GM23338 (cell line): ENCODE results near the gene ABCF2. TPM values are rescaled to one million over a fixed set of nuclear protein-coding genes. Genes with fewer than 3 reads are reported as not detected.

ENCODE experiments used
- ATAC-seq: fragments of 200-7000 bp; cut with Tn5 transposase; 3 replicates; pipeline ENCODE4 v1.9.1; 2020
- DNase-seq: peaks from one replicate; pipeline ENCODE4 v3.0.0-alpha.2; 2015; ENCODE audit warnings: low spot score
- H2AFZ ChIP-seq: fragments of 200-600 bp; sonication (generic); 2 replicates; pipeline ENCODE4 v1.8.0; 2016; ENCODE audit warnings: antibody characterized with exemption, mild to moderate bottlenecking, moderate library complexity
- H3F3A ChIP-seq: fragments of 200-600 bp; sonication (generic); replicated peaks from 2 replicates; pipeline ENCODE4 v1.8.0; 2017; ENCODE audit warnings: antibody characterized with exemption, mixed run types, low read depth
- H3K27ac ChIP-seq: fragments of 200-600 bp; sonication (generic); 2 replicates; pipeline ENCODE4 v1.6.1; 2016; ENCODE audit warnings: low read depth
- H3K27me3 ChIP-seq: fragments of 200-600 bp; sonication (generic); 2 replicates; pipeline ENCODE4 v1.8.0; 2016; ENCODE audit warnings: mild to moderate bottlenecking, mixed run types, moderate library complexity; ENCODE audit not compliant: insufficient read depth
- H3K36me3 ChIP-seq: fragments of 200-600 bp; sonication (generic); 2 replicates; pipeline ENCODE4 v1.8.0; 2016; ENCODE audit warnings: mild to moderate bottlenecking; ENCODE audit not compliant: insufficient read depth
- H3K4me1 ChIP-seq: fragments of 200-600 bp; sonication (generic); 2 replicates; pipeline ENCODE4 v1.8.0; 2016; ENCODE audit warnings: mild to moderate bottlenecking, moderate library complexity; ENCODE audit not compliant: insufficient read depth
- H3K4me2 ChIP-seq: fragments of 200-600 bp; sonication (generic); 2 replicates; pipeline ENCODE4 v1.7.1; 2017; ENCODE audit warnings: mixed run types
- H3K4me3 ChIP-seq: fragments of 200-600 bp; sonication (generic); 2 replicates; pipeline ENCODE4 v1.6.1; 2016; ENCODE audit warnings: mixed run types
- H3K79me2 ChIP-seq: fragments of 200-600 bp; sonication (generic); replicated peaks from 2 replicates; pipeline ENCODE4 v1.8.0; 2017; ENCODE audit warnings: mild to moderate bottlenecking; ENCODE audit not compliant: insufficient read depth
- H3K9me2 ChIP-seq: fragments of 200-600 bp; sonication (generic); 2 replicates; pipeline ENCODE4 v1.8.0; 2017; ENCODE audit not compliant: insufficient read depth
- H4K20me1 ChIP-seq: fragments of 200-600 bp; sonication (generic); replicated peaks from 2 replicates; pipeline ENCODE4 v1.8.0; 2017; ENCODE audit warnings: mild to moderate bottlenecking; ENCODE audit not compliant: insufficient read depth
- H3K27ac Mint-ChIP-seq: 2 replicates; pipeline ENCODE4 v1.8.0; 2020; ENCODE audit warnings: inconsistent platforms, mild to moderate bottlenecking, moderate library complexity, mixed read lengths
- H3K27me3 Mint-ChIP-seq: 3 replicates; pipeline ENCODE4 v1.8.0; 2022; ENCODE audit warnings: low read depth, mild to moderate bottlenecking, moderate library complexity, mixed read lengths, inconsistent platforms; ENCODE audit not compliant: insufficient read depth, poor library complexity
- H3K36me3 Mint-ChIP-seq: 3 replicates; pipeline ENCODE4 v1.8.0; 2021; ENCODE audit warnings: low read depth, mild to moderate bottlenecking, inconsistent platforms, moderate library complexity, mixed read lengths
- H3K4me1 Mint-ChIP-seq: 3 replicates; pipeline ENCODE4 v1.8.0; 2020; ENCODE audit warnings: mild to moderate bottlenecking, inconsistent platforms, mixed read lengths
- H3K4me3 Mint-ChIP-seq: 3 replicates; pipeline ENCODE4 v1.8.0; 2021; ENCODE audit warnings: moderate library complexity, mild to moderate bottlenecking, inconsistent platforms, mixed read lengths
- H3K9me3 Mint-ChIP-seq: 3 replicates; pipeline ENCODE4 v1.8.0; 2020; ENCODE audit warnings: moderate library complexity, mild to moderate bottlenecking, inconsistent platforms, mixed read lengths
- CTCF ChIP-seq, 2 experiments: fragments of 200-600 bp in 1 of 2; sonication (generic) in 1 of 2; conservative IDR thresholded peaks; 2 replicates each; pipeline versions ENCODE4 v1.5.1 to v1.6.1; 2016 to 2017; ENCODE audit warnings: antibody characterized with exemption in 2 of 2, low read depth in 2 of 2, mild to moderate bottlenecking in 2 of 2, moderate library complexity in 1 of 2
- EZH2 ChIP-seq: fragments of 200-600 bp; sonication (generic); IDR thresholded peaks from one replicate; pipeline ENCODE4 v1.8.0; 2017; ENCODE audit warnings: antibody characterized with exemption, mild to moderate bottlenecking, low read depth; ENCODE audit not compliant: unreplicated experiment
- EZH2phosphoT487 ChIP-seq: fragments of 200-600 bp; sonication (generic); IDR thresholded peaks from one replicate; pipeline ENCODE4 v1.8.1; 2018; ENCODE audit warnings: antibody characterized with exemption; ENCODE audit not compliant: unreplicated experiment
- JUNB ChIP-seq: IDR thresholded peaks from one replicate; pipeline ENCODE4 v1.6.1; 2016; ENCODE audit warnings: antibody characterized with exemption; ENCODE audit not compliant: unreplicated experiment
- POLR2AphosphoS5 ChIP-seq: IDR thresholded peaks from 2 replicates; pipeline ENCODE4 v1.6.1; 2016; ENCODE audit warnings: antibody characterized with exemption, low read depth
- REST ChIP-seq: IDR thresholded peaks from one replicate; pipeline ENCODE4 v1.6.1; 2018; ENCODE audit warnings: antibody characterized with exemption; ENCODE audit not compliant: unreplicated experiment
- STAT1 ChIP-seq: IDR thresholded peaks from one replicate; pipeline ENCODE4 v1.6.1; 2016; ENCODE audit warnings: antibody characterized with exemption; ENCODE audit not compliant: unreplicated experiment
- ZNF114 ChIP-seq: fragments of 250-450 bp; sonication (Bioruptor Pico); IDR thresholded peaks from 2 replicates; pipeline ENCODE4 v1.5.0; 2020; ENCODE audit warnings: mild to moderate bottlenecking, moderate library complexity
- ZNF331 ChIP-seq: fragments of 250-450 bp; sonication (Bioruptor Pico); IDR thresholded peaks from 2 replicates; pipeline ENCODE4 v1.5.0; 2020; ENCODE audit warnings: low read depth, mild to moderate bottlenecking, moderate library complexity
- polyA plus RNA-seq: library from polyadenylated mRNA; unstranded; fragments of >200 nt; fragmentation: Nextera tagmentation; extraction: Ambion mirVana; gene quantifications from 2 replicates; pipeline ENCODE4 v1.2.1, GENCODE V29; 2016
- total RNA-seq: library from RNA; depleted of rRNA; stranded (reverse); fragments of >200 nt; shearing (Covaris generic); gene quantifications from 2 replicates; pipeline ENCODE4 v1.2.3, GENCODE V29; 2014

Gene ABCF2
- total and polyA plus RNA-seq, 2 experiments from 2014 or later, result 18.7 to 58.7 TPM

GRCh38 chr7:151238924-151239836, 12.2 kb upstream of the ABCF2 start (continued):
- TF ChIP-seq ZNF331 (CRISPR knock-in tag) (no peak), STAT1 (no peak), EZH2phosphoT487 (no peak), REST (no peak), EZH2 (no peak)

- Mint-ChIP-seq H3K27ac (no peak overlapping the region), H3K9me3 (no peaks in the 10 kb centered on the region), H3K4me1 (peaks cover 26% of the 10 kb centered on the region), H3K36me3 (peaks cover 17% of the 10 kb centered on the region), H3K27me3 (peaks cover 10% of the 10 kb centered on the region), H3K4me3 (no peak overlapping the region)
- no peak for DNase-seq
- peaks cover 17% of the 10 kb centered on the region; the same call in 1 of the 2 replicates for H4K20me1 ChIP-seq
- no peaks in the 10 kb centered on the region for H3K9me2 ChIP-seq
- no peak for ATAC-seq
- no peak overlapping the region for H3K4me2 ChIP-seq
- H3K79me2 ChIP-seq, result peaks cover 14% of the 10 kb centered on the region
- no peak overlapping the region for H2AFZ ChIP-seq
- no peaks in the 10 kb centered on the region for H3F3A ChIP-seq
- no peak overlapping the region for H3K27ac ChIP-seq
- peaks cover 9% of the 10 kb centered on the region; the same call in 1 of the 2 replicates for H3K4me1 ChIP-seq
- no peaks in the 10 kb centered on the region for H3K27me3 ChIP-seq
- no peak overlapping the region for H3K4me3 ChIP-seq
- no peaks in the 10 kb centered on the region for H3K36me3 ChIP-seq
- TF ChIP-seq ZNF114 (CRISPR knock-in tag) (no peak), CTCF (conservative IDR thresholded peaks at IDR 0.05; ENCODE audit: low read depth in 2 of 2) (no peak), POLR2AphosphoS5 (no peak), JUNB (no peak), ZNF331 (CRISPR knock-in tag) (no peak)
These were observed 11.3 kb upstream of the ABCF2 start for GRCh38 chr7:151238190-151238810.
